NCI-H2171 (cell line): ENCODE results near the gene PEX16.
A peak's percentile ranks its signal among the peaks of the same experiment; 100 is the strongest.

Source experiments
- DNase-seq: peaks from one replicate; lab custom pipeline; 2025; lab: John Stamatoyannopoulos, UW

Gene PEX16

GRCh38 chr11:45897556-45897955 lies 20.1 kb downstream of the PEX16 start:
- no peak for DNase-seq

GRCh38 chr11:45896422-45896984 lies 21.2 kb downstream of the PEX16 start:
- DNase-seq: peak; percentile 68

- no peak for DNase-seq
Measured at GRCh38 chr11:45895553-45896259, 22.0 kb downstream of the PEX16 start.

- DNase-seq: no peak
Measured at GRCh38 chr11:45894555-45895247, 23.0 kb downstream of the PEX16 start.

- DNase-seq: no peak
Measured at GRCh38 chr11:45892856-45893255, 24.8 kb downstream of the PEX16 start.

GRCh38 chr11:45890886-45891550 lies 26.7 kb downstream of the PEX16 start:
- DNase-seq: no peak

GRCh38 chr11:45889966-45890365 lies 27.7 kb downstream of the PEX16 start:
- no peak for DNase-seq

- DNase-seq: no peak
Measured at GRCh38 chr11:45889555-45889954, 28.1 kb downstream of the PEX16 start.

GRCh38 chr11:45887587-45887986 lies 30.1 kb downstream of the PEX16 start:
- no peak for DNase-seq

GRCh38 chr11:45886816-45887520 lies 30.7 kb downstream of the PEX16 start:
- no peak for DNase-seq

GRCh38 chr11:45885921-45886721 lies 31.6 kb downstream of the PEX16 start:
- DNase-seq: no peak

GRCh38 chr11:45885274-45885920 lies 32.3 kb downstream of the PEX16 start, which contains the start of gene MAPK8IP1:
Gene MAPK8IP1 (plus strand): TSS chr11:45885651. CDS start chr11:45885821, 170 bp downstream.
- peak; percentile 78 for DNase-seq

- DNase-seq: no peak
Measured at GRCh38 chr11:45884596-45885185, 33.0 kb downstream of the PEX16 start.

GRCh38 chr11:45881708-45882368 lies 35.8 kb downstream of the PEX16 start:
- no peak for DNase-seq

GRCh38 chr11:45880772-45881570 lies 36.7 kb downstream of the PEX16 start:
- DNase-seq: peak; percentile 67

GRCh38 chr11:45879803-45880686 lies 37.6 kb downstream of the PEX16 start:
- no peak for DNase-seq

GRCh38 chr11:45877845-45878244 lies 39.8 kb downstream of the PEX16 start:
- DNase-seq: no peak

GRCh38 chr11:45877221-45877620 lies 40.5 kb downstream of the PEX16 start:
- no peak for DNase-seq
